Measurements from ENCODE around the gene FRRS1.

The FRRS1 gene

DNA sequence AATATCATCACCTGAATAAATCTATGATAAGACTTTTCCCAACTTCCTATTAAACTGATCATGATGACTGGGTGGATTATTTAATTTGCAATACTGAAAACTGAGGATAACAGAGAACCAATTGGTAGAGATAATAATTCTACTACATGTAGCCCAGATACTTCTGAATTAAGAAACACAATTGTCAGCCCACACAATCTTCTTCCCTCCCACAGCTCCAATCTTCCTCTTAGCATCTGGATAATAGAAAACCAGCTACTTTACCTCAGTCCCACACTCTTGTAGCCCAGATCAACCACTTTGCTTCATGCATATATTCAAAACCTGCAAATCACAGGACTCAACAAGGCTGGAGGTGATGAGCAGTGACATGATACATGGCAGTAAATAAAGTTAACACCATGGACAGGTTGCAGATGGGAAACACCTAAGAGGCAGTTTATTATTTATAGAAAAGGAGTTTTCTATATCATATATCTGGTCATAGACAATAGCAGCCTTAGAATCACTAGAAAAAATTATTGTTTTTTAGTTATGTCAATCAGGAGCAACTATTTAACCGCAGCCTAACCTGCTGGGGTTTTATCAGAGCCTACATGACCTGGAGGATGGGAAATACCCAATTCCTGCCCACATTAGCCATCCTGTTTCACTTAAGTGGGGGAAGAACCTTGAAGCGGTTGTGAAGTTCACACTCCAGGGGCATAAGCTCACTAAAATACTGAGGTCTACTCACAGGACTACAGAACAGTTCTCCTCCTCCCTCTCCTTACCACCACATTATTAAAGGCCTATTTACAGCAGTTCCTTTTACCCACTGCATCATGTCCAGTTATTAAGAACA is 16.7 kb downstream of the FRRS1 start:
- H3K36me3 ChIP-seq (ENCODE audit: control insufficient read depth, insufficient read depth, low read length) = peaks cover 2% of the 10 kb centered on the region; the same call in 1 of the 2 replicates
- no peak for TF ChIP-seq CTCF (IDR thresholded peaks at IDR 0.05; ENCODE audit: insufficient read depth, low read length, poor library complexity, severe bottlenecking)
- H3K27me3 ChIP-seq (replicated peaks; ENCODE audit: control insufficient read depth, insufficient read depth, low read length) = no peaks in the 10 kb centered on the region
- DNase-seq (ENCODE audit: extremely low read depth, insufficient read length) = peak; percentile 22
- no peak overlapping the region for H3K4me3 ChIP-seq (replicated peaks; ENCODE audit: low read depth, low read length)

DNA sequence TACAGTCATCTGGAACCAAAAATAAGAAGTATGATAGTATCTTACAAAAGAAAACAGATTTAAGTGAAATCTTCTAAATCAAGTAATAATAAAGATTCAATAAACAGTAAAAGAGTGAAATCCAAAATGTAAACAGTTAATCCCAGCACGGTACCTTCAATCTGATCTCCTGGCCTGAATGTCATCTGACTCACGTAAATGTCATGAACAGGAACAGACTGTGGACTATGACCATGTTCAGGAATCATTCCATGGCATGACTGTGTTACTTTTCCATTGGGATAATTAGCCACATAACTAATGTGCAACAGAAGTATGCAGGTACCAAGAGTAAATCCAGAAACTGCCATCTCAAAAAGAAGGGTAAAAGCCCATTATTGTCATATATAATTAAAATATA is 18.0 kb downstream of the FRRS1 start:
- no peak for TF ChIP-seq CTCF (IDR thresholded peaks at IDR 0.05; ENCODE audit: insufficient read depth, low read length, poor library complexity, severe bottlenecking)
- Histone ChIP-seq H3K36me3 (ENCODE audit: control insufficient read depth, insufficient read depth, low read length) (peaks cover 2% of the 10 kb centered on the region; the same call in 1 of the 2 replicates), H3K4me3 (replicated peaks; ENCODE audit: low read depth, low read length) (no peak overlapping the region), H3K27me3 (replicated peaks; ENCODE audit: control insufficient read depth, insufficient read depth, low read length) (no peaks in the 10 kb centered on the region)
- no peak for DNase-seq (ENCODE audit: extremely low read depth, insufficient read length)

DNA sequence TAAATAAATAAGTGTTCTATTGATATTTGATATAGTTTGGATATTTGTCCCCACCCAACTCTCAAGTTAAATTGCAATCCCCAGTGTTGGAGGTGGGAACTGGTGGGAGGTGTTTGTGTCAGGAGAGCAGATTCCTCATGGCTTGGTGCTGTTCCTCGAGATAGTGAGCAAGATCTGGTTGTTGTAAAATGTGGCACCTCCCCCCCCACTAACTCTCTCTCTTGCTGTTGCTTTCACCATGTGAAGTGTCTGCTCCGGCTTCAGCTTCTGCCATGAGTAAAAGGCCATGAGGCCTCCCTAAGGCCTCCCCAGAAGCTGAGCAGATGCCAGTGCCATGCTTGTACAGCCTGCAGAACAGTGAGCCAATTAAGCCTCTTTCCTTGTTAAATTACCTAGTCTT is 20.8 kb downstream of the FRRS1 start:
- Histone ChIP-seq H3K27me3 (replicated peaks; ENCODE audit: control insufficient read depth, insufficient read depth, low read length) (no peaks in the 10 kb centered on the region), H3K4me3 (replicated peaks; ENCODE audit: low read depth, low read length) (no peak overlapping the region), H3K36me3 (ENCODE audit: control insufficient read depth, insufficient read depth, low read length) (peaks cover 7% of the 10 kb centered on the region)
- no peak for DNase-seq (ENCODE audit: extremely low read depth, insufficient read length)
- no peak for TF ChIP-seq CTCF (IDR thresholded peaks at IDR 0.05; ENCODE audit: insufficient read depth, low read length, poor library complexity, severe bottlenecking)

GRCh38 chr1:99745061-99745460 is 21.4 kb downstream of the FRRS1 start:
- no peak overlapping the region for H3K4me3 ChIP-seq (replicated peaks; ENCODE audit: low read depth, low read length)
- peaks cover 7% of the 10 kb centered on the region for H3K36me3 ChIP-seq (ENCODE audit: control insufficient read depth, insufficient read depth, low read length)
- no peak for TF ChIP-seq CTCF (IDR thresholded peaks at IDR 0.05; ENCODE audit: insufficient read depth, low read length, poor library complexity, severe bottlenecking)
- DNase-seq (ENCODE audit: extremely low read depth, insufficient read length) = no peak
- no peaks in the 10 kb centered on the region for H3K27me3 ChIP-seq (replicated peaks; ENCODE audit: control insufficient read depth, insufficient read depth, low read length)

DNA sequence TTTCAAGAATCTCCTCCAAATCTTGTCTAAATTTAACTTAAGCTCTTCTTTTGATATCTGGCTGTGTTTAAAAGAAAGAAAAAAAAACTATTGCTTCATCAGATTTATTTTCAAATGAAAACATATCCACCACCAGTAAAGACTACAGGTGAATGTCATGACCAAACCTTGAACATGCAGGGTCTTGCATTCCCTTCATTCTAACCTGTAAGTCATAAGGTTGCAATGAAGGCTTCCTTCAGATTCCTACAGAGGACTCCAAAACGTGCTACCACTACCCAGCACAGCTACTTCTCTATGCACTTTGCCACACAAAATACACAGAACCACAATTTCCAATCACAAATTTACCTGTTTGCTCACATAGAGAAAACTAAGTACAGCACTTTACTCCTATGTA is 26.3 kb downstream of the FRRS1 start:
- DNase-seq (ENCODE audit: extremely low read depth, insufficient read length) = no peak
- Histone ChIP-seq H3K4me3 (replicated peaks; ENCODE audit: low read depth, low read length) (no peak overlapping the region), H3K36me3 (ENCODE audit: control insufficient read depth, insufficient read depth, low read length) (peaks cover 7% of the 10 kb centered on the region), H3K27me3 (replicated peaks; ENCODE audit: control insufficient read depth, insufficient read depth, low read length) (no peaks in the 10 kb centered on the region)
- no peak for TF ChIP-seq CTCF (IDR thresholded peaks at IDR 0.05; ENCODE audit: insufficient read depth, low read length, poor library complexity, severe bottlenecking)
